ENCODE data around the gene FLVCR2.

DNA sequence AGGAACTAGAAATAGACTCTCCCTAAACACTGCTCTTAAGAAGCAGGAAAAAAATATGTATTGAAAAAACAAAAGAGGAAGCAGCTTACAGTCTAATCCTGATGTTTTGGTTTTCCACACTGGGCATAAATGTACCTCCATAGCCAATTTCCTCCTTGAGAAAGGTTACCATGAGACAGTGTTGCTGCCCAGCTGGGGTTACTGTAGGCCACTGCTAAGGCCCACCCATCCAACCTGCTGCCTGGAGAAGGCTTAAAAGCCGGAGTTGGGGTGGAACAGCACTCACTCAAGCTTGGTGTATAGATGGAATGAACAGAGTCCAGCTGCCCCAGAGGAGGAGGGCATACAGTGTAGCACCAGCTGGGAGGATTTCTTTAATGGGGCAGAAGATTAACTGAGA, 41.1 kb downstream of the FLVCR2 start:
- TF ChIP-seq EZH2 (IDR thresholded peaks at IDR 0.05; ENCODE audit: low read length, missing control alignments): no peak
- TF ChIP-seq, protein P1, sequence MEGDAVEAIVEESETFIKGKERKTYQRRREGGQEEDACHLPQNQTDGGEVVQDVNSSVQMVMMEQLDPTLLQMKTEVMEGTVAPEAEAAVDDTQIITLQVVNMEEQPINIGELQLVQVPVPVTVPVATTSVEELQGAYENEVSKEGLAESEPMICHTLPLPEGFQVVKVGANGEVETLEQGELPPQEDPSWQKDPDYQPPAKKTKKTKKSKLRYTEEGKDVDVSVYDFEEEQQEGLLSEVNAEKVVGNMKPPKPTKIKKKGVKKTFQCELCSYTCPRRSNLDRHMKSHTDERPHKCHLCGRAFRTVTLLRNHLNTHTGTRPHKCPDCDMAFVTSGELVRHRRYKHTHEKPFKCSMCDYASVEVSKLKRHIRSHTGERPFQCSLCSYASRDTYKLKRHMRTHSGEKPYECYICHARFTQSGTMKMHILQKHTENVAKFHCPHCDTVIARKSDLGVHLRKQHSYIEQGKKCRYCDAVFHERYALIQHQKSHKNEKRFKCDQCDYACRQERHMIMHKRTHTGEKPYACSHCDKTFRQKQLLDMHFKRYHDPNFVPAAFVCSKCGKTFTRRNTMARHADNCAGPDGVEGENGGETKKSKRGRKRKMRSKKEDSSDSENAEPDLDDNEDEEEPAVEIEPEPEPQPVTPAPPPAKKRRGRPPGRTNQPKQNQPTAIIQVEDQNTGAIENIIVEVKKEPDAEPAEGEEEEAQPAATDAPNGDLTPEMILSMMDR (conservative IDR thresholded peaks at IDR 0.05 in 1 of 2, IDR thresholded peaks at IDR 0.05 in 1 of 2; ENCODE audit: low read depth in 1 of 2, low read length in 2 of 2): no peak

Measured in fibroblast of lung (primary cell).